Measurements from ENCODE around the gene NR1H4.

- TF ChIP-seq CTCF (conservative IDR thresholded peaks at IDR 0.05 in 1 of 2, IDR thresholded peaks at IDR 0.05 in 1 of 2; ENCODE audit: extremely low read depth in 1 of 2, insufficient read depth in 1 of 2, low read depth in 1 of 2, low read length in 2 of 2) (no peak), EZH2 (IDR thresholded peaks at IDR 0.05; ENCODE audit: borderline replicate concordance, low read length) (no peak)
Measured at GRCh38 chr12:100473716-100474150, at the start of gene NR1H4.
